Parathyroid adenoma (tissue), 2 donors: ENCODE measurements around the gene DCP1A.

Experiments used
- H2AFZ ChIP-seq: fragments of 300-600 bp; sonication (generic); one replicate; pipeline ENCODE4 v1.7.0; 2017; ENCODE audit warnings: antibody characterized with exemption, mild to moderate bottlenecking
- H3K27ac ChIP-seq: fragments of 300-600 bp; sonication (generic); one replicate; pipeline ENCODE4 v1.7.0; 2017
- H3K27me3 ChIP-seq: fragments of 300-600 bp; sonication (generic); one replicate; pipeline ENCODE4 v1.7.0; 2017; ENCODE audit warnings: low read length; ENCODE audit not compliant: control insufficient read depth, insufficient read depth
- H3K36me3 ChIP-seq: fragments of 300-600 bp; sonication (generic); one replicate; pipeline ENCODE4 v1.7.0; 2017; ENCODE audit warnings: low read length; ENCODE audit not compliant: control insufficient read depth, insufficient read depth
- H3K4me1 ChIP-seq: fragments of 300-600 bp; sonication (generic); one replicate; pipeline ENCODE4 v1.7.0; 2017; ENCODE audit warnings: control low read depth
- H3K4me2 ChIP-seq: fragments of 300-600 bp; sonication (generic); one replicate; pipeline ENCODE4 v1.7.0; 2017; ENCODE audit warnings: low read length
- H3K4me3 ChIP-seq: fragments of 300-600 bp; sonication (generic); one replicate; pipeline ENCODE4 v1.7.0; 2017; ENCODE audit warnings: low read depth, low read length
- H3K79me2 ChIP-seq: fragments of 300-600 bp; sonication (generic); one replicate; pipeline ENCODE4 v1.7.0; 2017; ENCODE audit warnings: control low read depth
- H3K9ac ChIP-seq: fragments of 300-600 bp; sonication (generic); one replicate; pipeline ENCODE4 v1.7.0; 2017; ENCODE audit warnings: mild to moderate bottlenecking
- H3K9me3 ChIP-seq: fragments of 300-600 bp; sonication (generic); one replicate; pipeline ENCODE4 v1.7.0; 2017; ENCODE audit warnings: low read length; ENCODE audit not compliant: control insufficient read depth
- TF ChIP-seq, protein P1 (sequence below): fragments of 300-600 bp; sonication (generic); IDR thresholded peaks from one replicate; pipeline ENCODE4 v1.7.0; 2017; ENCODE audit warnings: antibody characterized with exemption, mild to moderate bottlenecking
- donor health status: primary hyperparathyroidism.

Gene DCP1A

DNA sequence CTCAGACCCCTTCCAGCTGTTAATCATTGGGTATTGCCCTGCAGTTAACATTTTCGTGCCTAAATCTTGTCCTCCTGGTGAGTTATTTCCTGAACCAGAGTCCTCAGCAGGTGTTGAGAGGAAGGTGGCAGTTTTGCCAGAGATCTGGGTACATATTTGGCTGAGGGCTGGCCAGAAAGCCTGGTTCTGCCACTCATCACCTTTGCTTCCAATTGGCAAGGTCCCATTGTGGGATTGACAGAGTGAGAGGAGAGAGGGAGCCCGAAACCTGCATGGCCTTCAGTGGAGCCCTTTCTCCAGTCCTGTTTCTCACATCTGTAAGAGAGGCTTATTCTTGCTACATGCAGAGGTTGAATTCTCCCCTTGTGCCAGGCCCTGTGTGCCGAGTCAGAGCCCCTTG lies 82.6 kb downstream of the DCP1A start:
- Histone ChIP-seq H3K36me3 (no peaks in the 10 kb centered on the region), H3K9me3 (no peaks in the 10 kb centered on the region), H3K27me3 (no peaks in the 10 kb centered on the region), H3K4me3 (no peak overlapping the region), H3K27ac (no peak overlapping the region), H3K4me1 (peaks cover 6% of the 10 kb centered on the region), H3K79me2 (no peaks in the 10 kb centered on the region), H2AFZ (no peak overlapping the region), H3K9ac (no peak overlapping the region), H3K4me2 (no peak overlapping the region)
- TF ChIP-seq, protein P1, sequence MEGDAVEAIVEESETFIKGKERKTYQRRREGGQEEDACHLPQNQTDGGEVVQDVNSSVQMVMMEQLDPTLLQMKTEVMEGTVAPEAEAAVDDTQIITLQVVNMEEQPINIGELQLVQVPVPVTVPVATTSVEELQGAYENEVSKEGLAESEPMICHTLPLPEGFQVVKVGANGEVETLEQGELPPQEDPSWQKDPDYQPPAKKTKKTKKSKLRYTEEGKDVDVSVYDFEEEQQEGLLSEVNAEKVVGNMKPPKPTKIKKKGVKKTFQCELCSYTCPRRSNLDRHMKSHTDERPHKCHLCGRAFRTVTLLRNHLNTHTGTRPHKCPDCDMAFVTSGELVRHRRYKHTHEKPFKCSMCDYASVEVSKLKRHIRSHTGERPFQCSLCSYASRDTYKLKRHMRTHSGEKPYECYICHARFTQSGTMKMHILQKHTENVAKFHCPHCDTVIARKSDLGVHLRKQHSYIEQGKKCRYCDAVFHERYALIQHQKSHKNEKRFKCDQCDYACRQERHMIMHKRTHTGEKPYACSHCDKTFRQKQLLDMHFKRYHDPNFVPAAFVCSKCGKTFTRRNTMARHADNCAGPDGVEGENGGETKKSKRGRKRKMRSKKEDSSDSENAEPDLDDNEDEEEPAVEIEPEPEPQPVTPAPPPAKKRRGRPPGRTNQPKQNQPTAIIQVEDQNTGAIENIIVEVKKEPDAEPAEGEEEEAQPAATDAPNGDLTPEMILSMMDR, result no peak

DNA sequence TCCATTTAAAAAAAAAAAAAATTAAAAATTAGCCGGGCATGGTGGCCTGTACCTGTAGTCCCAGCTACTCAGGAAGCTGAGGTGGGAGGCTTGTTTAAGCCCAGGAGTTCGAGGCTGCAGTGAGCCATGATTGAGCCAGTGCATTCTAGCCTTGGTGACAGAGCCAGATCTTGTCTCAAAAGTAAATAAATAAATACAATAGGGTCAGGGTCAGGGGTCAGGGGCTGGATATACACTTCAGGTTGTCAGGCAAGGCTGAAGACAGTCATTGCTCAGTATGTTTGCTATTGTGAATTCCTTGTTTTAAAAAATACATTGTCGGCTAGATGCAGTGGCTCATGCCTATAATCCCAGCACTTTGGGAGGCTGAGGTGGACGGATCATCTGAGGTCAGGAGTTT lies 83.4 kb downstream of the DCP1A start:
- Histone ChIP-seq H3K27ac (no peak overlapping the region), H3K9ac (no peak overlapping the region), H3K4me1 (peaks cover 9% of the 10 kb centered on the region), H3K4me3 (no peak overlapping the region), H2AFZ (no peak overlapping the region), H3K4me2 (no peak overlapping the region), H3K36me3 (no peaks in the 10 kb centered on the region), H3K9me3 (no peaks in the 10 kb centered on the region), H3K79me2 (no peaks in the 10 kb centered on the region), H3K27me3 (no peaks in the 10 kb centered on the region)
- TF ChIP-seq, protein P1, result no peak

DNA sequence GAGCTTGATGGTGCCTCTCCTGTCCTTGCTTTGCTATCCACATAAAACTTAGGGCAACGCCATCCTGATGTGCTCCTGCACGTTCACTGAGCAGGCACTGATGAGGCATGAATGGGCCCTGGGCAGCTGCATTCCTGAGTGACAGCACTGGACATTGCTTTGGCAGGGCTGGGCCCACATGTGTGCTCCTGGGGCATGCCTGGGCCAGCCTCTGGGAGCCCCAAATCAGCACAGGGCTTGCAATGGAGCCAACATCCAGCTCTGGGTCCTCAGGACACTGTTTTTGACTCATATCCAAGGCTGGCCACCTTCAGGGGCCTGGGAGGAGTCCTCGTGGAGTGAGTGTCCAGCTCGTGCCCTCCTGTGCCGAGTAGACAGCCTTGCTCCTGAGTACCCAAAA lies 85.6 kb downstream of the DCP1A start:
- Histone ChIP-seq H3K9ac (no peak overlapping the region), H3K4me2 (no peak overlapping the region), H3K4me1 (peaks cover 9% of the 10 kb centered on the region), H3K79me2 (no peaks in the 10 kb centered on the region), H3K36me3 (no peaks in the 10 kb centered on the region), H3K27me3 (no peaks in the 10 kb centered on the region), H3K27ac (no peak overlapping the region), H3K9me3 (no peaks in the 10 kb centered on the region), H3K4me3 (no peak overlapping the region), H2AFZ (no peak overlapping the region)
- TF ChIP-seq, protein P1, result no peak

DNA sequence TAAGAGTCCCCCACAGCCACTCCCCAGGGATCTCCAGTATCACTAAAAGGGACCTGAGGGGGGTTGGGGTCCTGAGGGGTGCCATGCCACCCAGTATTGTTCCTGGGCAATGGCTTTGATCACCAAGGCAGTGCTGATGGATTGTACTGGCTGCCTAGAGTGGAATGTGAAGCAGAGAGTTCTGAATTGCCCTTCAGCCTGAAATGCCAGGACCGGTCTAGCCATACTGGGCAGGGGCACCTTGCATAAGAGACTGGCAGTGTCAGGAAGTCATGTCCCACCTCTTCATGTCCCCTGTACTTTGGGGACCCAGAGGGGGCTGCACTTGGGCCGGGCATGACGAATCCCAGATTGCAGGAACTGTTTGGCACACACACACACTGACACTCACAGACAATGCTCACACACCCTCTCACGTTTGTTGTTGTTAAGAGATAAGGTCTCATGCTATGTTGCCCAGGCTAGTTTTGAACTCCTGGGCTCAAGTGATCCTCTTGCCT lies 87.0 kb downstream of the DCP1A start:
- H3K9ac ChIP-seq, result no peak overlapping the region
- H3K4me2 ChIP-seq, result no peak overlapping the region
- no peak overlapping the region for H3K27ac ChIP-seq
- TF ChIP-seq, protein P1, result no peak
- H2AFZ ChIP-seq, result peak overlapping the region; percentile 36
- no peaks in the 10 kb centered on the region for H3K9me3 ChIP-seq
- no peaks in the 10 kb centered on the region for H3K79me2 ChIP-seq
- no peaks in the 10 kb centered on the region for H3K27me3 ChIP-seq
- H3K4me3 ChIP-seq, result no peak overlapping the region
- peaks cover 12% of the 10 kb centered on the region for H3K4me1 ChIP-seq
- H3K36me3 ChIP-seq, result no peaks in the 10 kb centered on the region
